WI38 (cell line): ENCODE results near the gene TMED5.

Experiments
- H3K4me3 ChIP-seq: 2 replicates; pipeline ENCODE4 v1.5.1; 2011; ENCODE audit warnings: low read depth, mild to moderate bottlenecking, control low read depth, low read length
- CTCF ChIP-seq: IDR thresholded peaks from 2 replicates; pipeline ENCODE4 v1.5.1; 2012; ENCODE audit warnings: low read depth, mild to moderate bottlenecking, control low read depth, low read length

The TMED5 gene

GRCh38 chr1:93150729-93151128 lies 29.5 kb downstream of the TMED5 start:
- TF ChIP-seq CTCF, result no peak

GRCh38 chr1:93148001-93148400 lies 32.2 kb downstream of the TMED5 start:
- H3K4me3 ChIP-seq, result no peak overlapping the region
- TF ChIP-seq CTCF, result no peak

More at GRCh38 chr1:93150729-93151128, 29.5 kb downstream of the TMED5 start:
- H3K4me3 ChIP-seq, result no peak overlapping the region

- no peak for TF ChIP-seq CTCF
These were observed 36.4 kb downstream of the TMED5 start for GRCh38 chr1:93143769-93144168.

GRCh38 chr1:93143136-93143535 lies 37.1 kb downstream of the TMED5 start:
- H3K4me3 ChIP-seq, result no peak overlapping the region
- TF ChIP-seq CTCF, result no peak

More at GRCh38 chr1:93143769-93144168, 36.4 kb downstream of the TMED5 start:
- H3K4me3 ChIP-seq, result no peak overlapping the region

GRCh38 chr1:93142161-93142560 lies 38.1 kb downstream of the TMED5 start:
- no peak for TF ChIP-seq CTCF
- H3K4me3 ChIP-seq, result no peak overlapping the region

GRCh38 chr1:93140106-93140505 lies 40.1 kb downstream of the TMED5 start:
- TF ChIP-seq CTCF, result no peak
- H3K4me3 ChIP-seq, result no peak overlapping the region

- TF ChIP-seq CTCF, result no peak
- no peak overlapping the region for H3K4me3 ChIP-seq
These were observed 42.5 kb downstream of the TMED5 start for GRCh38 chr1:93137604-93138292.
